22Rv1 (cell line): Measurements from ENCODE around the gene DTNA.

Experiments
- ZFX ChIP-seq: fragments of 450-650 bp; IDR thresholded peaks from 2 replicates; pipeline ENCODE4 v1.6.1; 2017; ENCODE audit warnings: antibody characterized with exemption, borderline replicate concordance
- TF ChIP-seq, protein P1 (sequence below): fragments of 450-650 bp; IDR thresholded peaks from 2 replicates; pipeline ENCODE4 v1.5.1; 2017; ENCODE audit warnings: mild to moderate bottlenecking

DNA sequence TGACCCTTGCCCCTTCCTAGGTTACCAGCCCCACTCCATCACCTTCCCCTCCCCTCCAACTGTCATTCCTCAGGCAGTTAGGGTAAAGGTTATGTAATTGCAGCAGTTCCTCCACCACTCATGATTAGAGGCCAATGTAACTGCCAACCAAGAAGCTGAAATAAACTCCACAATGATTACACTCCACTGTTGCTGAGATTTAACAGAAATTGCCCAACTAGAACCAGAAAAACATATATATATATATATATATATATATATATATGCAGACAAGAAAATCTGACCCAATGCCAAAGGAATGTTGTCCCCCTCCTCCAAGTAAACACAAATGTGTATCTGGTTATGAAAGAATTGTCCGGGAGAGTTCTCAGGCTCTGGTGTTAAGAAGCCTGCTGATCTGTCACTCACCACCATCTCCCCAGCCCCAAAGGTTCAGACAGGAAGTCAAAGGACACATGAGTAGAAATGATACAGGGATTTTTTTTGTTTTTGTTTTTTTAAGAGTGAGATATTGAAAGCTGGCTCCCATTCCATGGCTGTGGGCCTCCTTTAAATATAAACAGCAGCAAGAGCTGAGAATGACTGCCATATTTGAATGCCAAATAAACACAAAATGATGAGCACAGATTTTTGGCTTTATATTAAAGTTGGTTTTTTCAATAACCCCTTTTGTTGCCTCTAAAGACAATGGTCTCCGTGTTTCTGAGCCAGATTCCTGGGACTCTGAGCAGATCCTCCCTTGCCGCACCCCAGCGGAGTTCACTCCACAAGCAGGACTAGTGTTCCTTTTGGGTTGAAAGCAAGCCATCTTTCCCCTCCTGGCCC, 204.0 kb downstream of the DTNA start:
- TF ChIP-seq, protein P1, sequence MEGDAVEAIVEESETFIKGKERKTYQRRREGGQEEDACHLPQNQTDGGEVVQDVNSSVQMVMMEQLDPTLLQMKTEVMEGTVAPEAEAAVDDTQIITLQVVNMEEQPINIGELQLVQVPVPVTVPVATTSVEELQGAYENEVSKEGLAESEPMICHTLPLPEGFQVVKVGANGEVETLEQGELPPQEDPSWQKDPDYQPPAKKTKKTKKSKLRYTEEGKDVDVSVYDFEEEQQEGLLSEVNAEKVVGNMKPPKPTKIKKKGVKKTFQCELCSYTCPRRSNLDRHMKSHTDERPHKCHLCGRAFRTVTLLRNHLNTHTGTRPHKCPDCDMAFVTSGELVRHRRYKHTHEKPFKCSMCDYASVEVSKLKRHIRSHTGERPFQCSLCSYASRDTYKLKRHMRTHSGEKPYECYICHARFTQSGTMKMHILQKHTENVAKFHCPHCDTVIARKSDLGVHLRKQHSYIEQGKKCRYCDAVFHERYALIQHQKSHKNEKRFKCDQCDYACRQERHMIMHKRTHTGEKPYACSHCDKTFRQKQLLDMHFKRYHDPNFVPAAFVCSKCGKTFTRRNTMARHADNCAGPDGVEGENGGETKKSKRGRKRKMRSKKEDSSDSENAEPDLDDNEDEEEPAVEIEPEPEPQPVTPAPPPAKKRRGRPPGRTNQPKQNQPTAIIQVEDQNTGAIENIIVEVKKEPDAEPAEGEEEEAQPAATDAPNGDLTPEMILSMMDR: no peak
- no peak for TF ChIP-seq ZFX
